Suppressor macrophage treated with lipopolysaccharide for 4 hours (primary cell): Measurements from ENCODE around the gene ZNF516.

Experiments used
- DNase-seq: peaks from one replicate; pipeline ENCODE4 v3.0.0-alpha.2; 2020

The ZNF516 gene

DNA sequence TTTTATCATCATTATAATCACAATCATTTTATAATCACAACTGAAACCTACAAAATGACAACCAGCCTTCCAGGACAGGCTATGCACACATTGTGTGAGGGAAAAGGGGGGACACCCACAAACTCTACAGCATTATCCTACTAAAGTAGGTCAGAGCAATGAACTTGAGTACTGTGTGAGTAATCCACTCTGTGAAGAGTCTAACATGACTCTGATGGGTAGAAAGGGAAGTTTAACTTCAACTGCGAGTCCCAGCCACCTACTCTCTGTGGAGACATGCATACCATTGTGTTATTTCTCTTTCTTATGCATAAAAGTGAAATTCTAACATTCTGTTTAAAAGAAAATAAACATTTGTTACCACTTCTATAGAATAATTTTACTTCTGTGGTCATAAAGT, 177.9 kb downstream of the ZNF516 start:
- DNase-seq: peak; percentile 30

DNA sequence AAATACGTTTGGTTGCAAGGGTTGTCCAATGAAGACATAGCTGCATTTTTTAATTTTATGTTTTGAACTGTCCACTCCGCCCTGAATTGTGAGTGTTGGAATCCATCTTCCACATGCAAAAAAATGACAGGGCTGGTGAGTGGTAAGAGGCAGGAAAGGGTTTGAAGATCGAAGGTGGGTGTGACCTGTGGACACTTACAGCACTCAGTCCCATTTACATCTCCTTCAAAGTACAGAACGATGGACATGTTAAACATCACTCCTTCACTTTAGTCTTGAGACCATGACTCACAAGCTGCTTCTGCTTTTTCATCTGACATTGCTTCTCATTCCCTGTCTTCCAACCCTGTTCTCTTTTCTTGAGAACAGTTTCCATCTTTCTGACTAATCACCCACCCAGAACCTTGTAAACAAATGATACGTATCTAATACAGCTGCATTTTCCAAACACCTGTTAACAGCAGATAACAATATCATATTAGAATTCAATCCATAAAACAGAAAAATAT, 179.3 kb downstream of the ZNF516 start:
- peak; percentile 50 for DNase-seq

DNA sequence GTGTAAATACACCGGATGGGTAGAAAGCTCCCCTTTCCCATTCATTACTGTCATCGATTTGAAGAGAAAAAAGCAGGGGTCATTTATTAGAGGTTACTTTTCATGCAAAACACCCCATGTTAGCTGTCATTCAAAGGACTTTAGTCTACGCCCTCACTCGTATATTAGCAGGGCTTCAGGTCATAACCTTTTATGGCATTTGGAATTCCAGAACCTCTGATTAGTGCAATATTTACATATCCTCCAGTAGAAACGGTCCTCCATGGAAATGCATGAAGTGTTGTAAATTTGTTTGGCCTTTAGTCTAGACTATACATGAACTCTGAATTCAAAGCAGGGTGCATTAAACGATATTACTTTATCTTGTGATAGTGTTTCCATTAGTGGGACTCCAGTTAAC, 180.5 kb downstream of the ZNF516 start:
- no peak for DNase-seq

DNA sequence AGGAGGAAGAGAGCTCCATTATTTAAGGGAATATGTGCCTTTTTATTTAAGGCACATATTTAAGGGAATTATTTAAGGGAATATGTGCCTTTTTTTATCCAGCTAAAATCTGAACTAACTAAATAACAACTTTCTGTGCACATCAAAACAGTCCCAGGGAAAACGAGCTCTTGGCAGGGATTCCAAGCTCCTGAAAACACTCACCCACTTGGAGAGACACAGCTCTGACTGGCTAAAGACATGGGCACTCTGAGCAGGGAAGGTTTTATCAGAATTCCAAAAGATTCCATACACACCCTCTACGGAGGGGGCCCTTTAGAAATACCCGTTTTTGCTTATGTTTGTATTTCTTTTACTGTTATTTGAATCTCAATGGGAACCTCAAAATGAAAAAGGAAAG, 181.0 kb downstream of the ZNF516 start:
- DNase-seq: no peak
